Nephron progenitor cell (in vitro differentiated cells): ENCODE data around the gene GAB3.
"Not testable (repeated sequence)": the region's sequence is repeated elsewhere in the genome, so short reads cannot be mapped to it uniquely, and the experiment has no call there.

ENCODE experiments used
- DNase-seq: peaks from one replicate; pipeline ENCODE4 v3.0.0; 2021
- H3K27ac Mint-ChIP-seq: 2 replicates; pipeline ENCODE4 v1.8.0; 2021; ENCODE audit warnings: mild to moderate bottlenecking, moderate library complexity, mixed read lengths
- H3K27me3 Mint-ChIP-seq: 2 replicates; pipeline ENCODE4 v1.8.0; 2021; ENCODE audit warnings: mild to moderate bottlenecking, low read depth, mixed read lengths; ENCODE audit not compliant: poor library complexity
- H3K36me3 Mint-ChIP-seq: 2 replicates; pipeline ENCODE4 v1.8.0; 2021; ENCODE audit warnings: low read depth, mixed read lengths
- H3K4me1 Mint-ChIP-seq: 2 replicates; pipeline ENCODE4 v1.8.0; 2021; ENCODE audit warnings: mixed read lengths
- H3K4me3 Mint-ChIP-seq: 2 replicates; pipeline ENCODE4 v1.8.0; 2021; ENCODE audit warnings: mild to moderate bottlenecking, moderate library complexity, mixed read lengths
- H3K9me3 Mint-ChIP-seq: 2 replicates; pipeline ENCODE4 v1.8.0; 2021; ENCODE audit warnings: mild to moderate bottlenecking, moderate library complexity, mixed read lengths
- CTCF ChIP-seq: fragments of 200-600 bp; sonication (generic); IDR thresholded peaks from 2 replicates; pipeline ENCODE4 v1.5.0; 2021; ENCODE audit warnings: antibody characterized with exemption

Gene GAB3

DNA sequence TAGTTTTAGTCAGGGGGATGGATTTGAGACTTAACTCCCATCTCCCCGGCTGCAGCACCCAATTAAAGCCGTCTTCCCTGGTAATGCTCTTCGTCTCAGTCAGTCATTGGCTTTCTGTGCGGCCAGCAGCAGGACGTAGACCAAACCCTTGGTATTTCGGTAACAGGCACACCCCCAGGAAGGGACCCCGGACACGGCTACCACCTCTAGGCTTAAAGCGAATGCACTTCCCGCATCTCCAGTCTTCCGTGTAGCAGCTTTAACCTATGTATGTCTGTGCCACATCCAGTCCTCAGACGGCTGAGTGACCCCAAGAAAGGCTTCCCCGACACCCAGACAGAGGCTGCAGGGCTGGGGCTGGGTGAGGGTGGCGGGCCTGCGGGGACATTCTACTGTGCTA, 96.0 kb downstream of the GAB3 start:
- Mint-ChIP-seq H3K27me3 (no peaks in the 10 kb centered on the region), H3K9me3 (peaks cover 64% of the 10 kb centered on the region), H3K36me3 (no peaks in the 10 kb centered on the region), H3K27ac (no peak overlapping the region), H3K4me1 (peaks cover 2% of the 10 kb centered on the region), H3K4me3 (no peak overlapping the region)
- DNase-seq, result no peak
- TF ChIP-seq CTCF, result no peak

GRCh38 chrX:154654372-154654771, 96.5 kb downstream of the GAB3 start:
- Mint-ChIP-seq H3K4me1 (peaks cover 7% of the 10 kb centered on the region), H3K27me3 (no peaks in the 10 kb centered on the region), H3K4me3 (no peak overlapping the region), H3K36me3 (no peaks in the 10 kb centered on the region), H3K9me3 (peaks cover 63% of the 10 kb centered on the region), H3K27ac (no peak overlapping the region)
- no peak for TF ChIP-seq CTCF
- DNase-seq, result no peak

DNA sequence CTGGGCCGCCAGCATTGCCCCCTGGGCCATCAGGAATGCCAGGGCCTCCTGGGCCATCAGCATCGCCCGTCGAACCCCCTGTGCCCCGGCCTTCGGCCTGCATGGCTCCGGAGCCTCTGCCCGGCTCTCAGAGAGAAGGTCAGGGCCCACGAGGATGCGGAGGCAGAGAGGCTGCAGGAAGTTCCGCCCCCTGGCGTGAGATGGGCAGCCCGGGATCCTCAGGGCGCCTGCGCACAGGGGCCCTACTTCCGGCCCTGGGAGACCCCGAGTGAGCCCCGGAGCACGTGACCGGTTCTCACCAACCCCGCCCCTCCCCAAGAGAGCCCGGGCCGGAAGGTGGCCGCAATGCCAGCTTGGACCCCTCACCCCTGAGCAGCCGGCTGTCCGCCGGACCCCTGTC, 97.5 kb downstream of the GAB3 start, which contains the start of gene CTAG2:
TSS of gene CTAG2 (minus strand) at position 167 of the 400 bp plus-strand sequence. CDS start at position 103, 64 bp downstream.
- DNase-seq, H3K4me3 Mint-ChIP-seq: not testable (repeated sequence)

DNA sequence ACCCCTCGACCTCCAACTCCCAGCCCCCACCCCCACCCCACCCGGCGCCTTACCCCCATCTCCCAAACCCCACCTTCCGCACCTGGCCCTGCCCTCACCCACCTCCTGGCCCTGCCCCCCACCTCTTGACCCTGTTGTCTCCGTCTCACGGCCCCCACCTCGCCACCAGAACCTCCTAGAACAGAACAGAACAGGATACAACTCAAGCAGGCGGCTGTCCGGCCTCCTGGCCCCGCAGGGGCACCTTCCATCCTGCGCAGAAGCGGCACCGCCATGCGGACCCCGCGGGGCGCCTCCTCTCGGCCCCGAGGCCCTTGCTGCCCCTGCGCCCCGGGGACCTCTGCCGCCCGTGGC, 97.9 kb downstream of the GAB3 start:
- no peak for DNase-seq
- Mint-ChIP-seq H3K27me3 (no peaks in the 10 kb centered on the region), H3K4me3 (no peak overlapping the region), H3K27ac (no peak overlapping the region), H3K4me1 (peaks cover 12% of the 10 kb centered on the region), H3K36me3 (no peaks in the 10 kb centered on the region), H3K9me3 (peaks cover 56% of the 10 kb centered on the region)
- TF ChIP-seq CTCF, result no peak

More for the DNA sequence above, 97.5 kb downstream of the GAB3 start, which contains the start of gene CTAG2:
- Mint-ChIP-seq H3K9me3 (peaks cover 59% of the 10 kb centered on the region), H3K4me1 (peaks cover 12% of the 10 kb centered on the region)
- not testable (repeated sequence) for H3K27me3 Mint-ChIP-seq, H3K27ac Mint-ChIP-seq, H3K36me3 Mint-ChIP-seq

GRCh38 chrX:154652311-154653047, 98.4 kb downstream of the GAB3 start:
- no peak for DNase-seq
- Mint-ChIP-seq H3K4me3 (no peak overlapping the region), H3K27ac (no peak overlapping the region), H3K36me3 (no peaks in the 10 kb centered on the region), H3K27me3 (no peaks in the 10 kb centered on the region), H3K9me3 (peaks cover 51% of the 10 kb centered on the region), H3K4me1 (peaks cover 12% of the 10 kb centered on the region)
- TF ChIP-seq CTCF, result no peak

DNA sequence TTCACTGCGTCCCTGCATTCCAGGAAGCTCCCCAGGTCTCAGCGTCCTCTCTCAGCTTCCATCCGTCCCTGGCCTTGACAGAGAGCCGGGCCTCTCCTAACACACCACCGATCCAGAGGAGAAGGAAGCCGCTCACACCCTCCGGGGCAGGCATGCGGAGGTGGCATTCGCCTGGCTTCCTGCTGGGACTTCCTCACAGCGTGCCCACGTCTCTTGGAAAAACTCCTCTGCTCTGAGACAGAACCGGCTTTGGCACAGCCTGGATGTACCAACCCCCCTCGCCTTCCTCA, 100.7 kb downstream of the GAB3 start:
- no peak for TF ChIP-seq CTCF
- H3K36me3 Mint-ChIP-seq, result no peaks in the 10 kb centered on the region
- peaks cover 12% of the 10 kb centered on the region for H3K4me1 Mint-ChIP-seq
- no peak overlapping the region for H3K4me3 Mint-ChIP-seq
- H3K27me3 Mint-ChIP-seq, result no peaks in the 10 kb centered on the region
- no peak overlapping the region for H3K27ac Mint-ChIP-seq
- no peak for DNase-seq
- H3K9me3 Mint-ChIP-seq, result peaks cover 34% of the 10 kb centered on the region
